Amniotic epithelial cell (primary cell): ENCODE results near the gene S1PR5.

ENCODE experiments used
- DNase-seq: peaks from one replicate; pipeline ENCODE4 v3.0.0-alpha.2; 2010; ENCODE audit warnings: low read depth

S1PR5 gene

DNA sequence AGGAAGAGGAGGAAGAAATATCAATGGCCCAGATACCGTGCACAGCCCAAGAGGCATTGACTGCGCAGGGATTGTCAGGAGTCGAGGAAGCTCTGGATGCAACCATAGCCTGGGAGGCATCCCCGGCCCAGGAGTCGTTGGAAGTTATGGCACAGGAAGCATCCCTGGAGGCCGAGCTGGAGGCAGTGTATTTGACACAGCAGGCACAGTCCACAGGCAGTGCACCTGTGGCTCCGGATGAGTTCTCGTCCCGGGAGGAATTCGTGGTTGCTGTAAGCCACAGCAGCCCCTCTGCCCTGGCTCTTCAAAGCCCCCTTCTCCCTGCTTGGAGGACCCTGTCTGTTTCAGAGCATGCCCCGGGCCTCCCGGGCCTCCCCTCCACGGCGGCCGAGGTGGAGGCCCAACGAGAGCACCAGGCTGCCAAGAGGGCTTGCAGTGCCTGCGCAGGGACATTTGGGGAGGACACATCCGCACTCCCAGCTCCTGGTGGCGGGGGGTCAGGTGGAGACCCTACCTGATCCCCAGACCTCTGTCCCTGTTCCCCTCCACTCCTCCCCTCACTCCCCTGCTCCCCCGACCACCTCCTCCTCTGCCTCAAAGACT is 50.0 kb downstream of the S1PR5 start:
- DNase-seq = no peak

DNA sequence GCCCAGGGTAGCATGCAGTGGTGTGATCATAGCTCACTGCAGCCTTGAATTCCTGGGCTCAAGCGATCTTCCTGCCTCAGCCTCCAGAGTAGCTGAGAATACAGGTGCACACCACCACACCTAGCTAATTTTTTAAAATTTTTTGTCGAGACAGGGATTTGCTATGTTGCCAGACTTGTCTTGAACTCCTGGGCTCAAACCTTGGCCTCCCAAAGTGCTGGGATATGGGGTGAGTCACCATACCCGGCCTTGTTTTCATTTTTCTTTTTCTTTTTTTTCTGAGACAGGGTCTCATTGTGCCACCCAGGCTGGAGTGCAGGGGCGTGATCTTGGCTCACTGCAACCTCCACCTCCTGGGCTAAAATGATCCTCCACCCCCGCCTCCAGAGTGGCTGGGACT is 52.8 kb downstream of the S1PR5 start:
- DNase-seq = no peak
